Astrocyte of the spinal cord (primary cell): Measurements from ENCODE around the gene VWA1.
"Not testable (repeated sequence)": the region's sequence is repeated elsewhere in the genome, so short reads cannot be mapped to it uniquely, and the experiment has no call there.

ENCODE experiments used
- DNase-seq: peaks from one replicate; pipeline ENCODE4 v3.0.0; 2011; ENCODE audit warnings: low read depth, low spot score
- H3K4me3 ChIP-seq: 2 replicates; pipeline ENCODE4 v1.5.1; 2011; ENCODE audit warnings: low read depth, mild to moderate bottlenecking, low read length, moderate library complexity
- CTCF ChIP-seq: IDR thresholded peaks from 2 replicates; pipeline ENCODE4 v1.5.1; 2012; ENCODE audit warnings: low read depth, mild to moderate bottlenecking, low read length, inconsistent platforms
- in situ Hi-C: cut with HindIII; loops from 2 replicates; pipeline ENCODE4 v1.10.0; 2017; ENCODE audit warnings: low sequenced_read_pairs

VWA1 gene

GRCh38 chr1:1428174-1428573, 7.3 kb upstream of the VWA1 start:
- no peak for TF ChIP-seq CTCF
- no peak overlapping the region for H3K4me3 ChIP-seq
- in situ Hi-C loops: no loop called here
- DNase-seq: no peak

GRCh38 chr1:1428967-1429366, 6.5 kb upstream of the VWA1 start:
- in situ Hi-C loops, H3K4me3 ChIP-seq, DNase-seq: not testable (repeated sequence)

GRCh38 chr1:1429671-1430073, 5.8 kb upstream of the VWA1 start:
- no peak for TF ChIP-seq CTCF
- in situ Hi-C loops: no loop called here
- no peak for DNase-seq
- H3K4me3 ChIP-seq: no peak overlapping the region

- in situ Hi-C loops: no loop called here
- TF ChIP-seq CTCF: peak; percentile 10
- peak; percentile 67 for DNase-seq
- no peak overlapping the region for H3K4me3 ChIP-seq
Measured at GRCh38 chr1:1430114-1430982, 5.1 kb upstream of the VWA1 start.

GRCh38 chr1:1430992-1431844, 4.3 kb upstream of the VWA1 start:
- no peak for TF ChIP-seq CTCF
- in situ Hi-C loops: no loop called here
- no peak for DNase-seq
- H3K4me3 ChIP-seq: no peak overlapping the region

- no peak for DNase-seq
- no peak for TF ChIP-seq CTCF
- in situ Hi-C loops: no loop called here
- no peak overlapping the region for H3K4me3 ChIP-seq
Measured at GRCh38 chr1:1431845-1432273, 3.6 kb upstream of the VWA1 start.
